Neural progenitor cell (in vitro differentiated cells): ENCODE results near the gene SEC24A.

Experiments used
- CTCF ChIP-seq: fragments of 200-600 bp; sonication (generic); IDR thresholded peaks from 2 replicates; pipeline ENCODE4 v1.5.1; 2017; ENCODE audit warnings: antibody characterized with exemption, mild to moderate bottlenecking
- EZH2 ChIP-seq: fragments of 200-600 bp; sonication (generic); IDR thresholded peaks from 2 replicates; pipeline ENCODE4 v1.6.1; 2017; ENCODE audit warnings: antibody characterized with exemption, mild to moderate bottlenecking, moderate library complexity

- TF ChIP-seq CTCF (no peak), EZH2 (no peak)
Measured at GRCh38 chr5:134742134-134742533, 93.5 kb downstream of the SEC24A start.
